Neural cell (in vitro differentiated cells): Measurements from ENCODE around the gene HBEGF. TPM values are rescaled to one million over a fixed set of nuclear protein-coding genes. Genes with fewer than 3 reads are reported as not detected.

Source experiments
- H2AFZ ChIP-seq: fragments of 200-600, 300-800 bp; sonication (generic), shearing (Covaris generic); 2 replicates; pipeline ENCODE4 v1.6.0; 2014; ENCODE audit warnings: low read depth, mild to moderate bottlenecking, antibody characterized with exemption, low read length, moderate library complexity
- H3F3A ChIP-seq: fragments of 200-600 bp; shearing (Covaris generic); 2 replicates; pipeline ENCODE4 v1.6.1; 2016; ENCODE audit warnings: mild to moderate bottlenecking, moderate library complexity, mixed read lengths, antibody characterized with exemption, low read length; ENCODE audit not compliant: insufficient read depth, poor library complexity, severe bottlenecking
- H3K27ac ChIP-seq: fragments of 200-600, 300-800 bp; sonication (generic), shearing (Covaris generic); 2 replicates; pipeline ENCODE4 v1.5.1; 2014; ENCODE audit warnings: mild to moderate bottlenecking, low read length, moderate library complexity
- H3K27me3 ChIP-seq: fragments of 300-800, 200-600 bp; sonication (generic), shearing (Covaris generic); 2 replicates; pipeline ENCODE4 v1.6.0; 2014; ENCODE audit warnings: mild to moderate bottlenecking, low read depth, low read length, moderate library complexity; ENCODE audit not compliant: insufficient read depth
- H3K36me3 ChIP-seq: fragments of 300-800, 200-600 bp; sonication (generic), shearing (Covaris generic); 2 replicates; pipeline ENCODE4 v1.5.1; 2014; ENCODE audit warnings: mild to moderate bottlenecking, antibody characterized with exemption, low read length, moderate library complexity; ENCODE audit not compliant: insufficient read depth
- H3K4me2 ChIP-seq: fragments of 300-800, 200-600 bp; sonication (generic), shearing (Covaris generic); 2 replicates; pipeline ENCODE4 v1.6.0; 2014; ENCODE audit warnings: mild to moderate bottlenecking, low read length
- H3K4me3 ChIP-seq: fragments of 300-800, 200-600 bp; sonication (generic), shearing (Covaris generic); 2 replicates; pipeline ENCODE4 v1.5.1; 2014; ENCODE audit warnings: mild to moderate bottlenecking, low read length, moderate library complexity
- H3K79me2 ChIP-seq: fragments of 200-600 bp; shearing (Covaris generic); replicated peaks from 2 replicates; pipeline ENCODE4 v1.6.0; 2014; ENCODE audit warnings: mild to moderate bottlenecking, low read length, moderate library complexity; ENCODE audit not compliant: insufficient read depth
- H3K9ac ChIP-seq: fragments of 300-800, 200-600 bp; sonication (generic), shearing (Covaris generic); 2 replicates; pipeline ENCODE4 v1.6.1; 2016; ENCODE audit warnings: mild to moderate bottlenecking, low read length, mixed read lengths
- H3K9me2 ChIP-seq: fragments of 200-600 bp; shearing (Covaris generic); 2 replicates; pipeline ENCODE4 v1.6.1; 2016; ENCODE audit warnings: mild to moderate bottlenecking, low read length, mixed read lengths; ENCODE audit not compliant: insufficient read depth
- H3K9me3 ChIP-seq: fragments of 200-600, 300-800 bp; sonication (generic), shearing (Covaris generic); 2 replicates; pipeline ENCODE4 v1.6.1; 2016; ENCODE audit warnings: mild to moderate bottlenecking, mixed run types, low read length, moderate library complexity, mixed read lengths
- H4K20me1 ChIP-seq: fragments of 200-600 bp; shearing (Covaris generic); 2 replicates; pipeline ENCODE4 v1.6.1; 2016; ENCODE audit warnings: mild to moderate bottlenecking, mixed run types; ENCODE audit not compliant: insufficient read depth
- CTCF ChIP-seq: fragments of 450-650 bp; IDR thresholded peaks from 2 replicates; pipeline ENCODE4 v1.5.1; 2014; ENCODE audit warnings: antibody characterized with exemption, mild to moderate bottlenecking, moderate library complexity; ENCODE audit not compliant: poor library complexity, severe bottlenecking
- EP300 ChIP-seq: fragments of 450-650 bp; conservative IDR thresholded peaks from 2 replicates; pipeline ENCODE4 v1.6.1; 2014; ENCODE audit warnings: antibody characterized with exemption, mild to moderate bottlenecking, moderate library complexity; ENCODE audit not compliant: poor library complexity, severe bottlenecking
- EZH2 ChIP-seq: fragments of 200-600, 300-800 bp; shearing (Covaris generic), sonication (generic); IDR thresholded peaks from 2 replicates; pipeline ENCODE4 v1.6.1; 2014; ENCODE audit warnings: antibody characterized with exemption, low read length, borderline replicate concordance, mild to moderate bottlenecking; ENCODE audit not compliant: insufficient read depth, poor library complexity, severe bottlenecking
- MXI1 ChIP-seq: fragments of 450-650 bp; conservative IDR thresholded peaks from 2 replicates; pipeline ENCODE4 v1.6.1; 2014; ENCODE audit warnings: antibody characterized with exemption, mild to moderate bottlenecking; ENCODE audit not compliant: poor library complexity, severe bottlenecking
- POLR2AphosphoS5 ChIP-seq: IDR thresholded peaks from 2 replicates; pipeline ENCODE4 v1.6.1; 2012
- RAD21 ChIP-seq: fragments of 450-650 bp; conservative IDR thresholded peaks from 2 replicates; pipeline ENCODE4 v1.6.1; 2014; ENCODE audit warnings: antibody characterized with exemption, mild to moderate bottlenecking, moderate library complexity
- REST ChIP-seq: IDR thresholded peaks from 2 replicates; pipeline ENCODE4 v1.6.1; 2012; ENCODE audit warnings: borderline replicate concordance
- SMC3 ChIP-seq: fragments of 450-650 bp; conservative IDR thresholded peaks from 2 replicates; pipeline ENCODE4 v1.6.1; 2014; ENCODE audit warnings: antibody characterized with exemption, mild to moderate bottlenecking, moderate library complexity; ENCODE audit not compliant: poor library complexity
- TAF1 ChIP-seq: IDR thresholded peaks from 2 replicates; pipeline ENCODE4 v1.6.1; 2012; ENCODE audit warnings: low read depth
- polyA plus RNA-seq: library from polyadenylated mRNA; depleted of rRNA; stranded (reverse); fragments of >200 nt; gene quantifications from 2 replicates; pipeline ENCODE4 v1.2.3, GENCODE V29; 2014

The HBEGF gene
- polyA plus RNA-seq, 1 donor from 2014 or later = 9.8 TPM

- no peak overlapping the region for H3K27ac ChIP-seq
- H3K4me3 ChIP-seq = no peak overlapping the region
- no peak overlapping the region for H3K4me2 ChIP-seq
- no peaks in the 10 kb centered on the region for H3K36me3 ChIP-seq
- H3F3A ChIP-seq = no peaks in the 10 kb centered on the region
- H3K9me3 ChIP-seq = no peaks in the 10 kb centered on the region
- no peaks in the 10 kb centered on the region for H3K79me2 ChIP-seq
- no peak overlapping the region for H3K9ac ChIP-seq
- H3K9me2 ChIP-seq = no peaks in the 10 kb centered on the region
- H4K20me1 ChIP-seq = no peaks in the 10 kb centered on the region
- no peaks in the 10 kb centered on the region for H3K27me3 ChIP-seq
- no peak overlapping the region for H2AFZ ChIP-seq
- TF ChIP-seq REST (no peak), CTCF (no peak), MXI1 (no peak), TAF1 (no peak), EZH2 (no peak), SMC3 (no peak), RAD21 (no peak)
Measured at GRCh38 chr5:140324617-140325241, 21.7 kb downstream of the HBEGF start.

GRCh38 chr5:140324041-140324600 is 22.3 kb downstream of the HBEGF start:
- no peaks in the 10 kb centered on the region for H3K36me3 ChIP-seq
- H4K20me1 ChIP-seq = no peaks in the 10 kb centered on the region
- TF ChIP-seq CTCF (no peak), EZH2 (no peak), REST (no peak), RAD21 (no peak), TAF1 (no peak), MXI1 (no peak), SMC3 (no peak), EP300 (no peak), POLR2AphosphoS5 (no peak)
- H3K9me2 ChIP-seq = no peaks in the 10 kb centered on the region
- no peaks in the 10 kb centered on the region for H3K9me3 ChIP-seq
- H3K4me3 ChIP-seq = no peak overlapping the region
- H2AFZ ChIP-seq = no peak overlapping the region
- H3K79me2 ChIP-seq = no peaks in the 10 kb centered on the region
- no peak overlapping the region for H3K9ac ChIP-seq
- H3K4me2 ChIP-seq = no peak overlapping the region
- no peaks in the 10 kb centered on the region for H3F3A ChIP-seq
- no peaks in the 10 kb centered on the region for H3K27me3 ChIP-seq
- no peak overlapping the region for H3K27ac ChIP-seq
